Esophagus squamous epithelium (tissue), 5 donors: ENCODE data around the gene MED16. TPM values are rescaled to one million over a fixed set of nuclear protein-coding genes. Genes with fewer than 3 reads are reported as not detected.
"Not testable (repeated sequence)": the region's sequence is repeated elsewhere in the genome, so short reads cannot be mapped to it uniquely, and the experiment has no call there.

Experiments
- DNase-seq: peaks from one replicate; lab custom pipeline; 2025; lab: John Stamatoyannopoulos, UW
- H3K27ac ChIP-seq, 4 donors: fragments of 200-600 bp; sonication (generic); one replicate each; pipeline ENCODE4 v1.5.1; 2016 to 2019; ENCODE audit warnings: mild to moderate bottlenecking in 1 of 4
- H3K27me3 ChIP-seq, 4 donors: fragments of 200-600 bp; sonication (generic); 1 replicate in 3 of 4; 2 replicates in 1 of 4; pipeline versions ENCODE4 v1.5.1 to v1.6.0; 2017 to 2021; ENCODE audit warnings: antibody characterized with exemption in 1 of 4
- H3K36me3 ChIP-seq, 3 donors: fragments of 200-600 bp; sonication (generic); one replicate each; pipeline ENCODE4 v1.5.1; 2016 to 2019
- H3K4me1 ChIP-seq, 3 donors: fragments of 200-600 bp; sonication (generic); one replicate each; pipeline ENCODE4 v1.5.1; 2017 to 2019
- H3K4me3 ChIP-seq, 4 donors: fragments of 200-600 bp; sonication (generic); 1 replicate in 3 of 4; 2 replicates in 1 of 4; pipeline ENCODE4 v1.5.1; 2016 to 2019; ENCODE audit warnings: mild to moderate bottlenecking in 2 of 4, moderate library complexity in 1 of 4
- H3K9me3 ChIP-seq, 3 donors: fragments of 200-600 bp; sonication (generic); one replicate each; pipeline ENCODE4 v1.5.1; 2016 to 2019
- POLR2A ChIP-seq, 4 donors: fragments of 450-650 bp; IDR thresholded peaks; one replicate each; pipeline ENCODE4 v1.6.1; 2017; ENCODE audit warnings: antibody characterized with exemption in 4 of 4, mild to moderate bottlenecking in 4 of 4, moderate library complexity in 3 of 4
- WGBS, 2 donors: methylation state at CpG; one replicate each; pipeline ENCODE4 v1.1.5; 2018; 5-methylcytosine and 5-hydroxymethylcytosine counted together
- intact Hi-C: fragments of 100-400 bp; cut with DNase I; formaldehyde crosslinking; loops from one replicate; pipeline ENCODE4 v1.15.0; 2022
- total RNA-seq, 4 donors: library from RNA; depleted of rRNA; stranded (reverse); fragments of >200 nt; gene quantifications; one replicate each; pipeline ENCODE4 v1.1.0, GENCODE V29; 2016
- TF ChIP-seq, protein P1 (sequence below), 6 experiments: fragments of 450-650 bp in 4 of 6; fragments of 200-600 bp in 2 of 6; sonication (generic) in 2 of 6; IDR thresholded peaks; one replicate each; pipeline ENCODE4 v1.5.1; 2016 to 2019; ENCODE audit warnings: antibody characterized with exemption in 6 of 6, mild to moderate bottlenecking in 4 of 6, moderate library complexity in 4 of 6
- donor health status: DM: yes; HTN: yes; CAD: no.

MED16 gene
- total RNA-seq, 4 donors from 2014 or later = 23.7 to 64.9 (median 32.5) TPM

DNA sequence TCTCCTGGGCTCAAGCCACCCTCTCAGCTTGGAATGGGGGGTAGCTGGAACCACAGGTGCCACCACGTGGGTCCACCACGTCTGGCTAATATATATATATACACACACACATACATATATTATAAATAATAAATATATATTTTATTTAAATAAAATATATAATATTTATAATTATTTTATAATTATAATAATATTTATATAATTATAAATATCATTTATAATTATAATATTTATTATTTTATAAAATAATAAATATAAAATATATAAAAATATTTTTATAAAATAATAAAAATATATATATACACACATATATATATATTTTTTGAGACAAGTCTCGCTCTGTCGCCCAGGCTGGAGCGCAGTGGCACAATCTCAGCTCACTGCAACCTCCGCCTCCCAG, 38.4 kb downstream of the MED16 start:
- H3K27me3 ChIP-seq = peaks cover 0 to 78% (median 0%) of the 10 kb centered on the region in 4 donors
- H3K4me1 ChIP-seq = peaks cover 10 to 42% (median 21%) of the 10 kb centered on the region in 3 donors
- TF ChIP-seq, protein P1, sequence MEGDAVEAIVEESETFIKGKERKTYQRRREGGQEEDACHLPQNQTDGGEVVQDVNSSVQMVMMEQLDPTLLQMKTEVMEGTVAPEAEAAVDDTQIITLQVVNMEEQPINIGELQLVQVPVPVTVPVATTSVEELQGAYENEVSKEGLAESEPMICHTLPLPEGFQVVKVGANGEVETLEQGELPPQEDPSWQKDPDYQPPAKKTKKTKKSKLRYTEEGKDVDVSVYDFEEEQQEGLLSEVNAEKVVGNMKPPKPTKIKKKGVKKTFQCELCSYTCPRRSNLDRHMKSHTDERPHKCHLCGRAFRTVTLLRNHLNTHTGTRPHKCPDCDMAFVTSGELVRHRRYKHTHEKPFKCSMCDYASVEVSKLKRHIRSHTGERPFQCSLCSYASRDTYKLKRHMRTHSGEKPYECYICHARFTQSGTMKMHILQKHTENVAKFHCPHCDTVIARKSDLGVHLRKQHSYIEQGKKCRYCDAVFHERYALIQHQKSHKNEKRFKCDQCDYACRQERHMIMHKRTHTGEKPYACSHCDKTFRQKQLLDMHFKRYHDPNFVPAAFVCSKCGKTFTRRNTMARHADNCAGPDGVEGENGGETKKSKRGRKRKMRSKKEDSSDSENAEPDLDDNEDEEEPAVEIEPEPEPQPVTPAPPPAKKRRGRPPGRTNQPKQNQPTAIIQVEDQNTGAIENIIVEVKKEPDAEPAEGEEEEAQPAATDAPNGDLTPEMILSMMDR (IDR thresholded peaks at IDR 0.05) = no peak
- TF ChIP-seq POLR2A (IDR thresholded peaks at IDR 0.05) = no peak
- DNase-seq = no peak
- 65 to 67% methylated on average over 6 of the region's 6 CpGs for WGBS, 2 donors
- H3K4me3 ChIP-seq = no peak overlapping the region
- intact Hi-C loops = loop anchor here (10.0 kb wide), 2 partner anchors 80 to 130 kb away; partner anchors contain the start of gene WDR18
- H3K27ac ChIP-seq = no peak overlapping the region
- H3K9me3 ChIP-seq = no peaks in the 10 kb centered on the region
- no peaks in the 10 kb centered on the region for H3K36me3 ChIP-seq

DNA sequence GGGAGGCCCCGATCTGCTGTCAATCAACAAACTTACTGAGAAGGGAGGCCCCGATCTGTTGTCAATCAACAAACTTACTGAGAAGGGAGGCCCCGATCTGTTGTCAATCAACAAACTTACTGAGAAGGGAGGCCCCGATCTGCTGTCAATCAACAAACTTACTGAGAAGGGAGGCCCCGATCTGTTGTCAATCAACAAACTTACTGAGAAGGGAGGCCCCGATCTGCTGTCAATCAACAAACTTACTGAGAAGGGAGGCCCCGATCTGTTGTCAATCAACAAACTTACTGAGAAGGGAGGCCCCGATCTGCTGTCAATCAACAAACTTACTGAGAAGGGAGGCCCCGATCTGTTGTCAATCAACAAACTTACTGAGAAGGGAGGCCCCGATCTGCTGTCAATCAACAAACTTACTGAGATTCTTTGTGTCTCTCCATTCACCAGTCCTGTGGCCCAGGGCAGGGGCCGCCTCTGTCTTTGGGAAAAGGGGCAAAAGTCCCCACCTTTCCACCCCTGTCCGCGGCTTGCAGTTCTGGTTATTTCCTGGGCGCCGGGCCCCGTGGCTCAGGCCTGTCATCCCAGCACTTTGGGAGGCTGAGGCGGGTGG, 39.3 kb downstream of the MED16 start:
- peaks cover 0 to 77% (median 0%) of the 10 kb centered on the region in 4 donors for H3K27me3 ChIP-seq
- WGBS, 2 donors = 70 to 82% methylated on average over 4 of the region's 17 CpGs
- H3K4me3 ChIP-seq = not testable (repeated sequence)

DNA sequence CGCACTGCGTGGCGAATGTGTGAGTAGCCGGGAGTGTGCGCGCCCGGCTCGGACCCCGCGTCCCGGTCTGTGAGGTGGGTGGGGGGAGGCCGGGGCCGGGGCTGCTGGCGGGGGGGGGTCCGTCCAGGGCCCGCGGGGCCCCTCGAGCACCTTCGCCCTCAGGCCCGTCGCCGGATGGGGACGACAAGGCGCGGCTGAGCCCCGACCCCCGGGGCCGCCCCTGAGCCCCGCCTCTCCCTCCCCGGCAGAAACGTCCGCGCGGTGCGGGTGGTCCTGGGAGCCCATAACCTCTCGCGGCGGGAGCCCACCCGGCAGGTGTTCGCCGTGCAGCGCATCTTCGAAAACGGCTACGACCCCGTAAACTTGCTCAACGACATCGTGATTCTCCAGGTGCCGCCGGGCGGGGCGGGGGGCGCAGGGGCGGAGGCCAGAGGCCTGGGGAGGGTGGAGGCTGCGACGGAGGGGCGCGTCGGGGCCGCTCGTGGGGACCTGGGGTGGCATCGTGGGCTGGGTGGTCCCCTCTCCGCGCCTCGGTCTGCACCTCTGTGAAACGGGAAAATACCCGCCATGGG, 39.9 kb downstream of the MED16 start:
- Histone ChIP-seq H3K4me1 (peaks cover 9 to 35% (median 16%) of the 10 kb centered on the region in 3 donors), H3K36me3 (no peaks in the 10 kb centered on the region), H3K27ac (no peak overlapping the region), H3K4me3 (no peak overlapping the region), H3K9me3 (no peaks in the 10 kb centered on the region), H3K27me3 (peaks cover 0 to 77% (median 0%) of the 10 kb centered on the region in 4 donors)
- DNase-seq = no peak
- TF ChIP-seq POLR2A (IDR thresholded peaks at IDR 0.05) = no peak
- TF ChIP-seq, protein P1 (IDR thresholded peaks at IDR 0.05) = no peak
- intact Hi-C loops = loop anchor here (10.0 kb wide), 2 partner anchors 78 to 132 kb away; partner anchors contain the start of gene WDR18
- WGBS, 2 donors = no CpG with 5 or more reads among the region's 67 CpGs

More for the DNA sequence above, 39.3 kb downstream of the MED16 start:
- not testable (repeated sequence) for H3K9me3 ChIP-seq, H3K36me3 ChIP-seq, DNase-seq, H3K27ac ChIP-seq
- intact Hi-C loops = loop anchor here (10.0 kb wide), 2 partner anchors 79 to 131 kb away; partner anchors contain the start of gene WDR18
- peaks cover 8 to 33% (median 16%) of the 10 kb centered on the region in 3 donors for H3K4me1 ChIP-seq

DNA sequence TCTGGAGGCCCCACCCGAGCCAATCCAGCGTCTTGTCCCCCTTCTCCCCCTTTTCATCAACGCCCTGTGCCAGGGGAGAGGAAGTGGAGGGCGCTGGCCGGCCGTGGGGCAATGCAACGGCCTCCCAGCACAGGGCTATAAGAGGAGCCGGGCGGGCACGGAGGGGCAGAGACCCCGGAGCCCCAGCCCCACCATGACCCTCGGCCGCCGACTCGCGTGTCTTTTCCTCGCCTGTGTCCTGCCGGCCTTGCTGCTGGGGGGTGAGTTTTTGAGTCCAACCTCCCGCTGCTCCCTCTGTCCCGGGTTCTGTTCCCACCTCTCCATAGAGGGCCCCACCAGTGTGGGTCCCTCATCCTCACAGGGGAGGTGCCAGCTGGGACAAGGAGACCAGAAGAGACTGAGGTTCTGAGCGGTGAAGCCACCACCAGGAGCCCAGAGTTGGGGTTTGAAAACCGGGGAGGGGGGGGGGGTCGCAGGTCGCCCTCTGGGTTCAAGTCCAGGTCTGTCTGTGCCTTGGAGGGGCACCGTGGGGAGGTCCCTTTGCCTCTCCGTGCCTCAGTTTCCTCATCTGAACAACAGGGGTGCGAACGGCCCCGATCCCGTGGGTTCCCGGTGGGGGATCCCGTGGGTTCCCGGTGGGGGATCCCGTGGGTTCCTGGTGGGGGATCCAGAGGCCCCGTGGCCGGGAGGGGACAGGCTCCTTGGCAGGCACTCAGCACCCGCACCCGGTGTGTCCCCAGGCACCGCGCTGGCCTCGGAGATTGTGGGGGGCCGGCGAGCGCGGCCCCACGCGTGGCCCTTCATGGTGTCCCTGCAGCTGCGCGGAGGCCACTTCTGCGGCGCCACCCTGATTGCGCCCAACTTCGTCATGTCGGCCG, 40.6 kb downstream of the MED16 start, which contains the start of gene ELANE:
Gene ELANE, plus strand, starts transcription at position 168 of the 878 bp plus-strand sequence. Its CDS starts 26 bp downstream, at position 194.
- Histone ChIP-seq H3K9me3 (no peaks in the 10 kb centered on the region), H3K4me3 (no peak within 1 kb of the TSS), H3K27me3 (peaks cover 0 to 81% (median 1%) of the 10 kb centered on the region in 4 donors), H3K36me3 (no peaks in the 10 kb centered on the region), H3K4me1 (peaks cover 15 to 40% (median 16%) of the 10 kb centered on the region in 3 donors), H3K27ac (peak within 1 kb of the TSS; percentile 26 to 90 (median 78))
- no peak for DNase-seq
- WGBS, 2 donors = 44 to 46% methylated on average over 14 to 21 of the region's 55 CpGs
- TF ChIP-seq POLR2A (IDR thresholded peaks at IDR 0.05) = no peak
- TF ChIP-seq, protein P1 (IDR thresholded peaks at IDR 0.05) = no peak
- intact Hi-C loops = loop anchor here (10.0 kb wide), 2 partner anchors 78 to 132 kb away; partner anchors contain the start of gene WDR18

DNA sequence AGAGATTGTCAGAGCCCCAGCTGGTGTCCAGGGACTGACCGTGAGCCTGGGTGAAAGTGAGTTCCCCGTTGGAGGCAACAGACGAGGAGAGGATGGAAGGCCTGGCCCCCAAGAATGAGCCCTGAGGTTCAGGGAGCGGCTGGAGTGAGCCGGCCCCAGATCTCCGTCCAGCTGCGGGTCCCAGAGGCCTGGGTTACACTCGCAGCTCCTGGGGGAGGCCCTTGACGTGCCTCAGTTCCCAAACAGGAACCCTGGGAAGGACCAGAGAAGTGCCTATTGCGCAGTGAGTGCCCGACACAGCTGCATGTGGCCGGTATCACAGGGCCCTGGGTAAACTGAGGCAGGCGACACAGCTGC, 42.0 kb downstream of the MED16 start:
- Histone ChIP-seq H3K27ac (peak overlapping the region; percentile 26 to 90 (median 78)), H3K4me1 (peaks cover 15 to 40% (median 16%) of the 10 kb centered on the region in 3 donors), H3K36me3 (no peaks in the 10 kb centered on the region), H3K9me3 (no peaks in the 10 kb centered on the region), H3K27me3 (peaks cover 0 to 93% (median 1%) of the 10 kb centered on the region in 4 donors), H3K4me3 (peak overlapping the region in 1 of 4 donors; percentile 47)
- DNase-seq = no peak
- intact Hi-C loops = loop anchor here (10.0 kb wide), 2 partner anchors 76 to 134 kb away; partner anchors contain the start of gene WDR18
- TF ChIP-seq, protein P1 (IDR thresholded peaks at IDR 0.05) = no peak
- no peak for TF ChIP-seq POLR2A (IDR thresholded peaks at IDR 0.05)
- WGBS, 2 donors = 6 to 67% methylated on average over 1 to 5 of the region's 13 CpGs
